Prostate gland (tissue), 2 donors: ENCODE data around the gene DOCK6. TPM values are rescaled to one million over a fixed set of nuclear protein-coding genes. Genes with fewer than 3 reads are reported as not detected.

Experiments used
- DNase-seq: peaks from one replicate; pipeline ENCODE4 v3.0.0-alpha.2; 2019; ENCODE audit warnings: low spot score
- H3K27ac ChIP-seq, 2 donors: fragments of 200-600 bp; sonication (generic); 2 replicates each; pipeline ENCODE4 v1.5.1; 2017 to 2019
- H3K27me3 ChIP-seq: fragments of 200-600 bp; sonication (generic); replicated peaks from 2 replicates; pipeline ENCODE4 v1.5.1; 2019; ENCODE audit not compliant: insufficient read depth
- H3K36me3 ChIP-seq, 2 donors: fragments of 200-600 bp; sonication (generic); 1 replicate in 1 of 2; 2 replicates in 1 of 2; pipeline versions ENCODE4 v1.5.1 to v1.8.1; 2017 to 2019
- H3K4me1 ChIP-seq: fragments of 200-600 bp; sonication (generic); replicated peaks from 2 replicates; pipeline ENCODE4 v1.5.1; 2019
- H3K4me3 ChIP-seq, 2 donors: fragments of 200-600 bp; sonication (generic); 2 replicates each; pipeline ENCODE4 v1.5.1; 2017 to 2019
- H3K9me3 ChIP-seq: fragments of 200-600 bp; sonication (generic); 2 replicates; pipeline ENCODE4 v1.5.1; 2017
- CTCF ChIP-seq, 4 experiments: fragments of 200-600 bp in 2 of 4; fragments of 450-650 bp in 2 of 4; sonication (generic) in 2 of 4; IDR thresholded peaks; 1 replicate in 3 of 4; 2 replicates in 1 of 4; pipeline ENCODE4 v1.5.1; 2016 to 2019; ENCODE audit warnings: antibody characterized with exemption in 4 of 4, mild to moderate bottlenecking in 2 of 4, moderate library complexity in 2 of 4
- POLR2A ChIP-seq: fragments of 450-650 bp; IDR thresholded peaks from one replicate; pipeline ENCODE4 v1.6.1; 2016; ENCODE audit warnings: antibody characterized with exemption, mild to moderate bottlenecking
- POLR2AphosphoS5 ChIP-seq: sonication (generic); formaldehyde crosslinking; IDR thresholded peaks from one replicate; pipeline ENCODE4 v1.6.1; 2017; ENCODE audit warnings: antibody characterized with exemption
- WGBS: methylation state at CpG from one replicate; pipeline ENCODE4 v1.1.5; 2018; 5-methylcytosine and 5-hydroxymethylcytosine counted together
- intact Hi-C: fragments of 100-400 bp; cut with DNase I; formaldehyde crosslinking; loops from one replicate; pipeline ENCODE4 v1.14.2; 2022
- total RNA-seq, 2 donors: library from RNA; depleted of rRNA; stranded (reverse); fragments of >200 nt; gene quantifications; one replicate each; pipeline ENCODE4 v1.1.0, GENCODE V29; 2016

Gene DOCK6
- total RNA-seq, 2 donors from 2014 or later = 21.6 to 38.7 TPM

GRCh38 chr19:11234486-11235075, 27.7 kb downstream of the DOCK6 start:
- H3K36me3 ChIP-seq = peaks cover 0 to 4% of the 10 kb centered on the region in 2 donors
- no peak overlapping the region for H3K4me3 ChIP-seq
- no peak for DNase-seq
- no peaks in the 10 kb centered on the region for H3K9me3 ChIP-seq
- H3K27ac ChIP-seq = no peak overlapping the region
- H3K4me1 ChIP-seq = no peaks in the 10 kb centered on the region
- intact Hi-C loops = no loop called here
- TF ChIP-seq CTCF (IDR thresholded peaks at IDR 0.05) = no peak
- no peaks in the 10 kb centered on the region for H3K27me3 ChIP-seq
- 87% methylated on average over 5 of the region's 5 CpGs for WGBS

- Histone ChIP-seq H3K27ac (no peak overlapping the region), H3K4me3 (no peak overlapping the region), H3K4me1 (no peaks in the 10 kb centered on the region), H3K27me3 (no peaks in the 10 kb centered on the region), H3K36me3 (peaks cover 0 to 4% of the 10 kb centered on the region in 2 donors), H3K9me3 (no peaks in the 10 kb centered on the region)
- 93% methylated on average over 11 of the region's 15 CpGs for WGBS
- TF ChIP-seq CTCF (IDR thresholded peaks at IDR 0.05) (no peak), POLR2A (no peak), POLR2AphosphoS5 (no peak)
- no peak for DNase-seq
- intact Hi-C loops = no loop called here
Measured at GRCh38 chr19:11233073-11233472, 29.3 kb downstream of the DOCK6 start.

- H3K4me3 ChIP-seq = no peak overlapping the region
- H3K9me3 ChIP-seq = no peaks in the 10 kb centered on the region
- DNase-seq = no peak
- TF ChIP-seq CTCF (IDR thresholded peaks at IDR 0.05) (no peak), POLR2AphosphoS5 (no peak), POLR2A (no peak)
- no peaks in the 10 kb centered on the region for H3K4me1 ChIP-seq
- WGBS = 92% methylated on average over 4 of the region's 4 CpGs
- H3K27me3 ChIP-seq = no peaks in the 10 kb centered on the region
- peaks cover 0 to 4% of the 10 kb centered on the region in 2 donors for H3K36me3 ChIP-seq
- no peak overlapping the region for H3K27ac ChIP-seq
- intact Hi-C loops = no loop called here
Measured at GRCh38 chr19:11232555-11232954, 29.8 kb downstream of the DOCK6 start.

- TF ChIP-seq POLR2A (no peak), POLR2AphosphoS5 (no peak), CTCF (IDR thresholded peaks at IDR 0.05) (no peak)
Measured at GRCh38 chr19:11230621-11231386, 31.5 kb downstream of the DOCK6 start.

More at GRCh38 chr19:11230621-11231386, 31.5 kb downstream of the DOCK6 start:
- no peaks in the 10 kb centered on the region for H3K4me1 ChIP-seq
- peaks cover 0 to 4% of the 10 kb centered on the region in 2 donors for H3K36me3 ChIP-seq
- H3K27ac ChIP-seq = no peak overlapping the region
- DNase-seq = no peak
- no peaks in the 10 kb centered on the region for H3K9me3 ChIP-seq
- 87% methylated on average over 7 of the region's 7 CpGs for WGBS
- intact Hi-C loops = no loop called here
- H3K4me3 ChIP-seq = no peak overlapping the region
- no peaks in the 10 kb centered on the region for H3K27me3 ChIP-seq
